ENCODE data around the gene WASF2. TPM values are rescaled to one million over a fixed set of nuclear protein-coding genes. Genes with fewer than 3 reads are reported as not detected.
A peak's percentile ranks its signal among the peaks of the same experiment; 100 is the strongest.

Gene WASF2
- total and polyA plus RNA-seq, 2 of the 13 experiments (the other 11 are each of a cell fraction or from before 2014, with no cell fraction given) = 10.4 to 27.7 TPM

- TF ChIP-seq ATF4 (CRISPR knock-in tag; IDR thresholded peaks at IDR 0.05) (peak in 1 of 2 experiments; percentile 66; a peak in 1 of 4 replicates), HOMEZ (CRISPR knock-in tag; IDR thresholded peaks at IDR 0.05; ENCODE audit: low read depth) (no peak), ZNF691 (CRISPR knock-in tag; IDR thresholded peaks at IDR 0.05; ENCODE audit: borderline replicate concordance, low read depth) (no peak), E2F1 (CRISPR knock-in tag; IDR thresholded peaks at IDR 0.05) (peak; percentile 86), RFXAP (CRISPR knock-in tag; IDR thresholded peaks at IDR 0.05; ENCODE audit: borderline replicate concordance) (no peak; the same call in 1 of the 2 replicates), ZNF431 (CRISPR knock-in tag; IDR thresholded peaks at IDR 0.05; ENCODE audit: borderline replicate concordance, low read depth) (no peak), FOXP4 (CRISPR knock-in tag; IDR thresholded peaks at IDR 0.05) (peak; percentile 59), HIC2 (CRISPR knock-in tag; IDR thresholded peaks at IDR 0.05; ENCODE audit: low read depth) (no peak), ZSCAN30 (CRISPR knock-in tag; IDR thresholded peaks at IDR 0.05) (peak; percentile 66; the same call in 1 of the 2 replicates), ZNF343 (CRISPR knock-in tag; IDR thresholded peaks at IDR 0.05) (peak; percentile 69; the same call in 1 of the 2 replicates), TBX2 (CRISPR knock-in tag; IDR thresholded peaks at IDR 0.05; ENCODE audit: borderline replicate concordance) (peak; percentile 63; the same call in 1 of the 2 replicates), IRF9 (CRISPR knock-in tag; IDR thresholded peaks at IDR 0.05; ENCODE audit: borderline replicate concordance) (peak; percentile 71; the same call in 1 of the 2 replicates), CCDC6 (CRISPR knock-in tag; IDR thresholded peaks at IDR 0.05) (no peak), SP140L (CRISPR knock-in tag; IDR thresholded peaks at IDR 0.05; ENCODE audit: borderline replicate concordance) (no peak), HES4 (CRISPR knock-in tag; IDR thresholded peaks at IDR 0.05; ENCODE audit: borderline replicate concordance) (peak; percentile 30; the same call in 1 of the 2 replicates), SIX1 (CRISPR knock-in tag; IDR thresholded peaks at IDR 0.05; ENCODE audit: borderline replicate concordance) (no peak), ZNF703 (CRISPR knock-in tag; IDR thresholded peaks at IDR 0.05; ENCODE audit: borderline replicate concordance) (no peak)
Observed at GRCh38 chr1:27489973-27490741, at the start of gene WASF2 (continued).
